ENCODE data around the gene PPP1R14C. TPM values are rescaled to one million over a fixed set of nuclear protein-coding genes. Genes with fewer than 3 reads are reported as not detected.

The PPP1R14C gene, protein sequence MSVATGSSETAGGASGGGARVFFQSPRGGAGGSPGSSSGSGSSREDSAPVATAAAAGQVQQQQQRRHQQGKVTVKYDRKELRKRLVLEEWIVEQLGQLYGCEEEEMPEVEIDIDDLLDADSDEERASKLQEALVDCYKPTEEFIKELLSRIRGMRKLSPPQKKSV
- 10 to 100 TPM; 12.0 to 34.5 (median 16.8) TPM for total RNA-seq

DNA sequence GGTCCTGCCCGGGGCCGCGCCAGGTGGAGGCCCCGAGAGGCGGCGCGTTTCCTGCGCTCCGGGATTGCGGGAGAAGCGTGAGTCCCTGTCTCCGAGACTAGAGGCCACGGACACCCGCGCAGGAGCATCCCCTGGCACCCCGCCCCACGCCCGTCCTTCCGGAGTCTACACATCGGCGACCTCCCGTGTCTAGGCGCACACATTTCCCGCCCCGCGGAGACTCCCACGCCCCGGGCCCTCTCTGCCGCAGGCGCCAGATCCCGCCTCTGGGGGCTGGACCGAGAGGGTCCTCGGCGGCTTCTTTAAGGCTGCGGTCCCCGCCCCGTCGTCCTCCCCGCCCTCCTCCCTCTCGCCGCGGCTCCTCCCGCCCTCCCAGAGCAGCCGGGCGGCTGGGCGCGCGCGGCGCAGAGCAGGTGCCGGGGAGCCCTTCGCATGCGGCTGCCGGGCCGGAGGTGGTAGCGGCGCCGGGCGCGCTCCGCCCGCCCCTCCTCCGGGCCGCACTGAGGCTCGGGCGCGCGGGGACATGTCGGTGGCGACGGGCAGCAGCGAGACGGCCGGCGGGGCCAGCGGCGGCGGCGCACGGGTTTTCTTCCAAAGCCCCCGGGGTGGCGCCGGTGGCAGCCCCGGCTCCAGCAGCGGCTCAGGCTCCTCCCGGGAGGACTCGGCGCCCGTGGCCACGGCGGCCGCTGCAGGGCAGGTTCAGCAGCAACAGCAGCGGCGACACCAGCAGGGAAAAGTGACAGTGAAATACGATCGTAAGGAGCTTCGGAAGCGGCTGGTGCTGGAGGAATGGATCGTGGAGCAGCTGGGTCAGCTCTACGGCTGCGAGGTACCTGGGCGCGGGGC is at the start of gene PPP1R14C:
TSS of gene PPP1R14C (plus strand) at position 375 of the 846 bp plus-strand sequence. CDS start at position 524, 149 bp downstream.
- ATAC-seq (ENCODE audit: low FRiP score in 2 of 2) (peak; percentile 79 to 82), DNase-seq (peak; percentile 60 to 91)
- Histone ChIP-seq H3K27me3 (peaks cover 0 to 23% (median 15%) of the 10 kb centered on the region in 4 donors), H3K4me1 (peaks cover 18 to 29% (median 21%) of the 10 kb centered on the region in 4 donors), H3K4me3 (peak within 1 kb of the TSS; percentile 22 to 64 (median 58)), H3K9me3 (no peaks in the 10 kb centered on the region), H3K27ac (peak within 1 kb of the TSS in 3 of 4 donors; percentile 59 to 75 (median 72)), H3K36me3 (no peaks in the 10 kb centered on the region)
- peak in 2 of 4 donors; percentile 12 to 71 for TF ChIP-seq POLR2A (IDR thresholded peaks at IDR 0.05)
- TF ChIP-seq, protein P1, sequence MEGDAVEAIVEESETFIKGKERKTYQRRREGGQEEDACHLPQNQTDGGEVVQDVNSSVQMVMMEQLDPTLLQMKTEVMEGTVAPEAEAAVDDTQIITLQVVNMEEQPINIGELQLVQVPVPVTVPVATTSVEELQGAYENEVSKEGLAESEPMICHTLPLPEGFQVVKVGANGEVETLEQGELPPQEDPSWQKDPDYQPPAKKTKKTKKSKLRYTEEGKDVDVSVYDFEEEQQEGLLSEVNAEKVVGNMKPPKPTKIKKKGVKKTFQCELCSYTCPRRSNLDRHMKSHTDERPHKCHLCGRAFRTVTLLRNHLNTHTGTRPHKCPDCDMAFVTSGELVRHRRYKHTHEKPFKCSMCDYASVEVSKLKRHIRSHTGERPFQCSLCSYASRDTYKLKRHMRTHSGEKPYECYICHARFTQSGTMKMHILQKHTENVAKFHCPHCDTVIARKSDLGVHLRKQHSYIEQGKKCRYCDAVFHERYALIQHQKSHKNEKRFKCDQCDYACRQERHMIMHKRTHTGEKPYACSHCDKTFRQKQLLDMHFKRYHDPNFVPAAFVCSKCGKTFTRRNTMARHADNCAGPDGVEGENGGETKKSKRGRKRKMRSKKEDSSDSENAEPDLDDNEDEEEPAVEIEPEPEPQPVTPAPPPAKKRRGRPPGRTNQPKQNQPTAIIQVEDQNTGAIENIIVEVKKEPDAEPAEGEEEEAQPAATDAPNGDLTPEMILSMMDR (IDR thresholded peaks at IDR 0.05), result no peak
- WGBS, 2 donors, result 2 to 3% methylated on average over 11 to 26 of the region's 103 CpGs

DNA sequence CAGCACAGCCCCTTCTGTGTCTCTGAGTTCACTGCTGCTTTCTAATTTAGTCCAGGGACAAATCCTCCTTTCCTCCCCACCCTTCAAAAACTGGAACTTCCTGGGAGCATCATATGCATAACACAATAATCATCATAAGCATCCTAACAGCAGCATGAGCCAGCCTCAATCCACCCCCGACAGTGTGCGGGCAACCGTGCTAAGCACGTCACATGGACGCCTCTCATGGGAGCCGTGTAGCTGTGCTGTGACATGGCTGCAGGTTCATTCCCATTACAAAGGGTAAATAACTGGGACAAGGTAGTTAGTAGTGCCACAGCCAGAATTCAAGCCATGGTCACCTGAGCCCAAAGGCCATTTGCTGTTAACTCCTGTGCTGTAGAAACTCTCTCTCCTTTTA is 49.4 kb upstream of the PPP1R14C start:
- ATAC-seq (ENCODE audit: low FRiP score in 2 of 2) (no peak), DNase-seq (no peak)
- H3K27ac ChIP-seq, result no peak overlapping the region
- no peaks in the 10 kb centered on the region for H3K27me3 ChIP-seq
- H3K4me3 ChIP-seq, result no peak overlapping the region
- WGBS, 2 donors, result 95 to 98% methylated on average over 6 of the region's 6 CpGs
- no peak for TF ChIP-seq EP300 (IDR thresholded peaks at IDR 0.05)
- TF ChIP-seq POLR2A (IDR thresholded peaks at IDR 0.05), result no peak
- no peak for TF ChIP-seq POLR2AphosphoS5 (IDR thresholded peaks at IDR 0.05)
- TF ChIP-seq, protein P1 (IDR thresholded peaks at IDR 0.05), result no peak
- H3K9me3 ChIP-seq, result no peaks in the 10 kb centered on the region
- H3K36me3 ChIP-seq, result no peaks in the 10 kb centered on the region
- no peaks in the 10 kb centered on the region for H3K4me1 ChIP-seq

DNA sequence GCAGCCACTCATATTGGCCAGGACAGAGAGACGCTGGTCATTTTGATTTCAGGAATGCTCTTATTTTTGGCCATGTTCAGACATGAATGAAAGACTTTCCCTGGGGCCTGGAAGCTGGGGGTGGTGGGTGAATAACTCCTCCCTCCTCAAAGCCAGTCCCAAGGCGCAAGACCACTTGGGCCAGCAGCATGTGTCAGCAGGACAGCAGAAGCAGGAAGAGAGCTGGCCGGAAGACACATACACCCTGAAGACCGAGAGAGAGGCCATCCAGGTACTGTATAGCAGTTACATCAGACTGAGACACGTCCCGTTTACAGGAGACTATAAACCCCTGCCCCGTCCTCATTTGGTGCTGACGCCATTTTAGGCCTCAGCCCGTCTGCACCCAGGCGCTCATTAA is 44.7 kb upstream of the PPP1R14C start:
- DNase-seq (no peak), ATAC-seq (ENCODE audit: low FRiP score in 2 of 2) (no peak)
- 87 to 98% methylated on average over 8 to 10 of the region's 10 CpGs for WGBS, 2 donors
- no peak overlapping the region for H3K27ac ChIP-seq
- H3K27me3 ChIP-seq, result no peaks in the 10 kb centered on the region
- no peaks in the 10 kb centered on the region for H3K4me1 ChIP-seq
- TF ChIP-seq POLR2AphosphoS5 (IDR thresholded peaks at IDR 0.05) (no peak), POLR2A (IDR thresholded peaks at IDR 0.05) (no peak), EP300 (IDR thresholded peaks at IDR 0.05) (no peak)
- TF ChIP-seq, protein P1 (IDR thresholded peaks at IDR 0.05), result no peak
- H3K36me3 ChIP-seq, result no peaks in the 10 kb centered on the region
- H3K4me3 ChIP-seq, result no peak overlapping the region
- H3K9me3 ChIP-seq, result no peaks in the 10 kb centered on the region

DNA sequence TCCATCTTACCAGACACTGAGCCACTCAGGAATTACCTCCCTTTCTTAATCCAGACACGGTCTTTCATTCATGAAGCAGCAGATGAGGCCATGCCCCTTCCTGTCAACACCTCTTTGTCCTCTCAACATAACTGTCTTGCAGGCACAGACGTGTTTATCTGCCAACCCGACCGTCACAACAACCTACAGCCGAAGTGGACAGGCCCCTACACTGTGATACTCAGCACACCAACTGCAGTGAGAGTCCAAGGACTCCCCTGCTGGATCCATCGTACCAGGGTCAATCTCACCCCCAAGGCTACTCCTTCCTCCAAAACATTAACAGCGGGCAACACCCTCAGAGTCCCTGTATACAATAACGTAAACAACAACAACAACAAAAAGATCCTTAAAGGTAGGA is 43.3 kb upstream of the PPP1R14C start:
- DNase-seq (no peak), ATAC-seq (ENCODE audit: low FRiP score in 2 of 2) (no peak)
- no peak for TF ChIP-seq POLR2A (IDR thresholded peaks at IDR 0.05)
- TF ChIP-seq EP300 (IDR thresholded peaks at IDR 0.05), result no peak
- TF ChIP-seq POLR2AphosphoS5 (IDR thresholded peaks at IDR 0.05), result no peak
- TF ChIP-seq, protein P1 (IDR thresholded peaks at IDR 0.05), result no peak
- no peaks in the 10 kb centered on the region for H3K9me3 ChIP-seq
- H3K36me3 ChIP-seq, result no peaks in the 10 kb centered on the region
- H3K4me3 ChIP-seq, result no peak overlapping the region
- no peaks in the 10 kb centered on the region for H3K4me1 ChIP-seq
- H3K27me3 ChIP-seq, result no peaks in the 10 kb centered on the region
- no peak overlapping the region for H3K27ac ChIP-seq
- WGBS, 2 donors, result 87% methylated on average over 8 of the region's 8 CpGs
